Stomach (tissue), 9 donors: ENCODE data around the gene FCRL6. TPM values are rescaled to one million over a fixed set of nuclear protein-coding genes. Genes with fewer than 3 reads are reported as not detected.

ENCODE experiments used
- DNase-seq, 2 donors: peaks; one replicate each; pipeline versions ENCODE4 v3.0.0 to v3.0.0-alpha.2; 2013 to 2019
- H3K27ac ChIP-seq, 5 donors: fragments of 200-600 bp in 4 of 5; sonication (generic) in 4 of 5; one replicate each; pipeline ENCODE4 v1.5.1; 2013 to 2019; ENCODE audit warnings: mild to moderate bottlenecking in 1 of 5, moderate library complexity in 1 of 5
- H3K27me3 ChIP-seq, 3 donors: fragments of 200-600 bp; sonication (generic); one replicate each; pipeline ENCODE4 v1.5.1; 2017 to 2019; ENCODE audit warnings: mixed run types in 1 of 3
- H3K36me3 ChIP-seq, 4 donors: fragments of 200-600 bp; sonication (generic); 1 replicate in 3 of 4; 2 replicates in 1 of 4; pipeline ENCODE4 v1.5.1; 2016 to 2019
- H3K4me1 ChIP-seq, 4 donors: fragments of 200-600 bp; sonication (generic); one replicate each; pipeline ENCODE4 v1.5.1; 2016 to 2019
- H3K4me3 ChIP-seq, 4 donors: fragments of 200-600 bp; sonication (generic) in 3 of 4; one replicate each; pipeline ENCODE4 v1.5.1; 2016 to 2019; ENCODE audit warnings: mild to moderate bottlenecking in 1 of 4
- H3K9me3 ChIP-seq, 4 donors: fragments of 200-600 bp; sonication (generic); one replicate each; pipeline ENCODE4 v1.5.1; 2016 to 2019
- EP300 ChIP-seq: sonication (generic); formaldehyde crosslinking; IDR thresholded peaks from one replicate; pipeline ENCODE4 v1.6.1; 2017; ENCODE audit warnings: antibody characterized with exemption
- POLR2A ChIP-seq, 4 donors: fragments of 450-650 bp; IDR thresholded peaks; one replicate each; pipeline ENCODE4 v1.6.1; 2016; ENCODE audit warnings: antibody characterized with exemption in 4 of 4, control low read depth in 2 of 4, mild to moderate bottlenecking in 1 of 4, moderate library complexity in 1 of 4
- POLR2AphosphoS5 ChIP-seq, 3 donors: sonication (generic); formaldehyde crosslinking; IDR thresholded peaks; one replicate each; pipeline ENCODE4 v1.6.1; 2016; ENCODE audit warnings: antibody characterized with exemption in 3 of 3
- WGBS, 5 donors: extraction: QIAGEN DNeasy Blood & Tissue Kit in 3 of 5; methylation state at CpG; one replicate each; pipeline versions ENCODE4 v1.1.5 to v1.1.7; 2013 to 2018; 5-methylcytosine and 5-hydroxymethylcytosine counted together
- intact Hi-C: fragments of 100-400 bp; cut with DNase I; formaldehyde crosslinking; loops from one replicate; pipeline ENCODE4 v1.15.1; 2023; ENCODE audit warnings: low total_unique reads
- polyA plus RNA-seq, 3 donors: library from polyadenylated mRNA; stranded (reverse); fragments of 200-250 nt; gene quantifications; one replicate each; pipeline ENCODE4 v1.2.3, GENCODE V29; 2013
- total RNA-seq, 5 donors: library from RNA; depleted of rRNA; stranded (reverse); fragments of >200 nt; gene quantifications; one replicate each; pipeline versions ENCODE4 v1.1.0 to v1.2.3, GENCODE V29; 2014 to 2016
- TF ChIP-seq, protein P1 (sequence below), 7 experiments: fragments of 450-650 bp in 4 of 7; fragments of 200-600 bp in 3 of 7; sonication (generic) in 3 of 7; IDR thresholded peaks; one replicate each; pipeline ENCODE4 v1.5.1; 2016 to 2019; ENCODE audit warnings: antibody characterized with exemption in 7 of 7, control low read depth in 2 of 7, mild to moderate bottlenecking in 1 of 7
- donor health status: healthy with polysubstance abuse.
- donor health status: Bipolar disorder and iron deficiency.
- donor health status: healthy.

FCRL6 gene
- total and polyA plus RNA-seq, 8 donors = not detected

- TF ChIP-seq, protein P1, sequence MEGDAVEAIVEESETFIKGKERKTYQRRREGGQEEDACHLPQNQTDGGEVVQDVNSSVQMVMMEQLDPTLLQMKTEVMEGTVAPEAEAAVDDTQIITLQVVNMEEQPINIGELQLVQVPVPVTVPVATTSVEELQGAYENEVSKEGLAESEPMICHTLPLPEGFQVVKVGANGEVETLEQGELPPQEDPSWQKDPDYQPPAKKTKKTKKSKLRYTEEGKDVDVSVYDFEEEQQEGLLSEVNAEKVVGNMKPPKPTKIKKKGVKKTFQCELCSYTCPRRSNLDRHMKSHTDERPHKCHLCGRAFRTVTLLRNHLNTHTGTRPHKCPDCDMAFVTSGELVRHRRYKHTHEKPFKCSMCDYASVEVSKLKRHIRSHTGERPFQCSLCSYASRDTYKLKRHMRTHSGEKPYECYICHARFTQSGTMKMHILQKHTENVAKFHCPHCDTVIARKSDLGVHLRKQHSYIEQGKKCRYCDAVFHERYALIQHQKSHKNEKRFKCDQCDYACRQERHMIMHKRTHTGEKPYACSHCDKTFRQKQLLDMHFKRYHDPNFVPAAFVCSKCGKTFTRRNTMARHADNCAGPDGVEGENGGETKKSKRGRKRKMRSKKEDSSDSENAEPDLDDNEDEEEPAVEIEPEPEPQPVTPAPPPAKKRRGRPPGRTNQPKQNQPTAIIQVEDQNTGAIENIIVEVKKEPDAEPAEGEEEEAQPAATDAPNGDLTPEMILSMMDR (IDR thresholded peaks at IDR 0.05) = no peak
- no peak for TF ChIP-seq POLR2A (IDR thresholded peaks at IDR 0.05)
- no peak for TF ChIP-seq EP300
- no peak for TF ChIP-seq POLR2AphosphoS5 (IDR thresholded peaks at IDR 0.05)
- H3K27ac ChIP-seq = peak overlapping the region in 3 of 5 donors; percentile 92 to 97 (median 96)
- DNase-seq = no peak
- peak overlapping the region in 1 of 4 donors; percentile 73 for H3K4me3 ChIP-seq
- no peaks in the 10 kb centered on the region for H3K27me3 ChIP-seq
- no peaks in the 10 kb centered on the region for H3K9me3 ChIP-seq
- 83 to 90% (median 85%) methylated on average over 33 to 34 of the region's 34 CpGs for WGBS, 5 donors
- no peaks in the 10 kb centered on the region for H3K36me3 ChIP-seq
- peaks cover 0 to 40% (median 30%) of the 10 kb centered on the region in 4 donors for H3K4me1 ChIP-seq
- intact Hi-C loops = no loop called here
These were observed 53.5 kb downstream of the FCRL6 start for GRCh38 chr1:159855709-159856108.

DNA sequence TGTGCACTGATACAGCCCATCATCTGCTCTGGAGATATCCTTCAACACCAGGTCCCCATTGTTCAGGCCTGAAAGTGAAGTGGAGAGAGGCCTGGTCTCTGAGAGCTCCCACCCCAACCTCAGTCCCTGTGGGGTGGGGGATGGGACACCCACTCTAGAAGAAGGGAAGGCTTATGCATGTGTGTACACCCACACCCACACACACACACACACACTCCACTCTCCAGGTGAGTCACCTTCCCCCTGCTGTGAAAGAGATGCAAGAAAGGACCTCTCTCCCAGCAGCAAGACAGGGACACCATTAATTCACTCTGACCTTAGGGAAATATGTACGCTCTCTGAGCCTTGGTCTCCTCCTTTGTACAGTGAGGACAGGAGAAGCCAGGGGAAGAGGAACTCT lies 54.4 kb downstream of the FCRL6 start:
- H3K27me3 ChIP-seq = no peaks in the 10 kb centered on the region
- intact Hi-C loops = no loop called here
- peaks cover 0 to 3% (median 0%) of the 10 kb centered on the region in 4 donors for H3K36me3 ChIP-seq
- no peaks in the 10 kb centered on the region for H3K9me3 ChIP-seq
- DNase-seq = no peak
- peak overlapping the region in 1 of 5 donors; percentile 96 for H3K27ac ChIP-seq
- H3K4me1 ChIP-seq = peaks cover 0 to 40% (median 30%) of the 10 kb centered on the region in 4 donors
- TF ChIP-seq, protein P1 (IDR thresholded peaks at IDR 0.05) = no peak
- TF ChIP-seq POLR2A (IDR thresholded peaks at IDR 0.05) (no peak), EP300 (no peak), POLR2AphosphoS5 (IDR thresholded peaks at IDR 0.05) (no peak)
- no peak overlapping the region for H3K4me3 ChIP-seq
- WGBS, 5 donors = 92 to 96% (median 95%) methylated on average over 1 of the region's 1 CpG

DNA sequence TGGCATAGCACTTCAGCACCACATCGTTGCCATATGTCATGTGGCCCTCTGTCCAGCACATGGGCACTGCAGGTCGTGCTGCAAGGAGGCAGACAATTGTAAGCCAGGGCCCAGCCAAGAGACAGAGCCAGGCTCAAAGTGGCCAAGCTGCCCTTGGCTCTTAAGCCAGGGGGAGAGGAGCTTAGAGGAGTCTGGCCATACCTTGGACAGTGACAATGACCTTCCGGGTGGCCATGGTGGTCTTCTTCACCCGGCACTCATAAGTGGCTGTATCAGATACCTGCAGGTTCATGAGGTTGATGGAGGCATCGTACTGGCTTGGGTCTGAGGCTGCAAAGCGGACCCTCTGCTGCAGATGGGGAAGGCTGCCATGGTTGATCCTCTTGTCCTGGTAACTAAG lies 55.7 kb downstream of the FCRL6 start:
- Histone ChIP-seq H3K9me3 (no peaks in the 10 kb centered on the region), H3K4me1 (peaks cover 0 to 40% (median 30%) of the 10 kb centered on the region in 4 donors), H3K27ac (no peak overlapping the region), H3K4me3 (no peak overlapping the region), H3K36me3 (peaks cover 0 to 4% (median 0%) of the 10 kb centered on the region in 4 donors), H3K27me3 (no peaks in the 10 kb centered on the region)
- DNase-seq = no peak
- WGBS, 5 donors = 83 to 94% (median 91%) methylated on average over 4 to 6 of the region's 6 CpGs
- no peak for TF ChIP-seq POLR2AphosphoS5 (IDR thresholded peaks at IDR 0.05)
- intact Hi-C loops = no loop called here

DNA sequence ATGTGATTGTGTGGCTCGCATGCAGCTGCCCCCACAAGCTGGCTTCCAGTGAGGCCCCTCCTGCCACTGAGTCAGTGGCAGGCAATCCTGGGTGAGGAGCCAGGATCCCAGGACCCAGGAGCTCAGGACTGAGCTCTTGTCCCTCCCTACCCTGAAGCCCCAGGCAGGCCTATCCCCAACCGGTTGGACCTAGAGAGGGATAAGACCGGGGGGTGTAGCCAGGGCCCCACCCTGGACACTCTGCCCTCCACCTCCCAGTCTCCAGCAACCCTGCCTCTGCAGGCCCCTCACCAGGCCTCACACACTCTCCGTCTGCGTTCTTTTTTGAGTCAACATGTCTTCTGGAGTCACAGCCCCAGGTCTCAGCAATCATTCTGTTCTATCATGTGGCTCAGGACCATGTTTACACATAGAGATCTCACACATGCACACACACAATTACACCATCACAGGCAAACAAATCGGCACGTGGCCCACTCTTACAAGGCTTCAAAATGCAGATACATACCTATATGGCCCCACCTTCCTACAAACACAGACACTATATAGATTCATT lies 57.7 kb downstream of the FCRL6 start:
- peak in 1 of 2 donors; percentile 73 for DNase-seq
- peaks cover 0 to 23% (median 12%) of the 10 kb centered on the region in 4 donors for H3K4me1 ChIP-seq
- TF ChIP-seq POLR2AphosphoS5 (IDR thresholded peaks at IDR 0.05) (no peak), POLR2A (IDR thresholded peaks at IDR 0.05) (no peak), EP300 (no peak)
- TF ChIP-seq, protein P1 (IDR thresholded peaks at IDR 0.05) = no peak
- 43 to 54% (median 45%) methylated on average over 7 of the region's 7 CpGs for WGBS, 5 donors
- H3K36me3 ChIP-seq = peaks cover 0 to 4% (median 0%) of the 10 kb centered on the region in 4 donors
- H3K4me3 ChIP-seq = no peak overlapping the region
- intact Hi-C loops = no loop called here
- H3K9me3 ChIP-seq = no peaks in the 10 kb centered on the region
- H3K27ac ChIP-seq = no peak overlapping the region
- no peaks in the 10 kb centered on the region for H3K27me3 ChIP-seq

DNA sequence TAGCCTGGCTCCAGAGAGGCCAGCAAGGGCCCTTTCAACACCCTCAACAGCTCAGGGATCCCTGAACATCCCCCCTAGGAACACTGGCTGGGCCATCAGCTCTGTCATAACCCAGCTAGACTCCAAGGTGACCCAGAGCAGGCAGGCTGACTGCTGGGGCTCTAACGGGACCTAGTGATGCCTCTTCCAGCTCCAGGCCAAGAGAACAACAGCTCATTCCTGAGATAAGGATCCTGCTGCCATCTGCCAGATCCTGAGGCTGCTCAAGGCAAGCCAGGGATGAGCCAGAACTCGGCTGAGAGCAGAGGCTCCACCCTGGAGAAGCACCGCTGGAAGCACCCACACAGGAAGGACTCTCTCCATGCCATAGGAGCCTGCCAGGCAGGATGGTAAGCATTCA lies 58.3 kb downstream of the FCRL6 start:
- no peak overlapping the region for H3K27ac ChIP-seq
- 61 to 73% (median 69%) methylated on average over 3 of the region's 3 CpGs; no CpG with 5 or more reads in 1 of the 5 donors for WGBS, 5 donors
- TF ChIP-seq, protein P1 (IDR thresholded peaks at IDR 0.05) = no peak
- no peak for TF ChIP-seq EP300
- TF ChIP-seq POLR2A (IDR thresholded peaks at IDR 0.05) = no peak
- TF ChIP-seq POLR2AphosphoS5 (IDR thresholded peaks at IDR 0.05) = no peak

More for the DNA sequence above, 58.3 kb downstream of the FCRL6 start:
- H3K9me3 ChIP-seq = no peaks in the 10 kb centered on the region
- DNase-seq = no peak
- no peak overlapping the region for H3K4me3 ChIP-seq
- H3K36me3 ChIP-seq = peaks cover 0 to 4% (median 0%) of the 10 kb centered on the region in 4 donors
- intact Hi-C loops = no loop called here
- peaks cover 0 to 16% (median 7%) of the 10 kb centered on the region in 4 donors for H3K4me1 ChIP-seq
- no peaks in the 10 kb centered on the region for H3K27me3 ChIP-seq
